Kidney (tissue), 14 donors: ENCODE results near the gene TRMU. TPM values are rescaled to one million over a fixed set of nuclear protein-coding genes. Genes with fewer than 3 reads are reported as not detected.

Experiments
- DNase-seq, 5 donors: peaks; one replicate each; pipeline ENCODE4 v3.0.0-alpha.2; 2013 to 2020
- FAIRE-seq: peaks from 2 replicates; lab custom pipeline; 2012; peaks lifted over from hg19 to GRCh38; lab: Jason Lieb, UNC
- H3K27ac ChIP-seq, 2 donors: one replicate each; pipeline ENCODE4 v1.7.0; 2013; ENCODE audit warnings: low read depth in 2 of 2, low read length in 2 of 2, inconsistent platforms in 1 of 2
- H3K27me3 ChIP-seq: one replicate; pipeline ENCODE4 v1.7.1; 2013; ENCODE audit warnings: low read length, inconsistent platforms; ENCODE audit not compliant: control insufficient read depth, insufficient read depth
- H3K36me3 ChIP-seq, 3 donors: one replicate each; pipeline versions ENCODE4 v1.7.0 to v1.7.1; 2013; ENCODE audit warnings: low read length in 3 of 3, control low read depth in 1 of 3, inconsistent platforms in 1 of 3; ENCODE audit not compliant: insufficient read depth in 3 of 3, control insufficient read depth in 2 of 3
- H3K4me1 ChIP-seq, 3 donors: one replicate each; pipeline versions ENCODE4 v1.7.0 to v1.7.1; 2013; ENCODE audit warnings: low read length in 3 of 3, inconsistent platforms in 1 of 3, low read depth in 1 of 3; ENCODE audit not compliant: control insufficient read depth in 2 of 3, insufficient read depth in 2 of 3
- H3K4me3 ChIP-seq, 3 donors: one replicate each; pipeline versions ENCODE4 v1.7.0 to v1.8.1; 2013; ENCODE audit warnings: low read length in 3 of 3, control low read depth in 1 of 3, inconsistent platforms in 1 of 3
- H3K9ac ChIP-seq, 3 donors: one replicate each; pipeline versions ENCODE4 v1.7.0 to v1.7.1; 2013; ENCODE audit warnings: low read length in 3 of 3, control low read depth in 1 of 3, inconsistent platforms in 1 of 3
- H3K9me3 ChIP-seq, 3 donors: one replicate each; pipeline versions ENCODE4 v1.7.0 to v1.7.1; 2013; ENCODE audit warnings: low read length in 3 of 3, control low read depth in 1 of 3, inconsistent platforms in 1 of 3; ENCODE audit not compliant: control insufficient read depth in 2 of 3, insufficient read depth in 1 of 3
- intact Hi-C: fragments of 100-400 bp; cut with DNase I; formaldehyde crosslinking; loops from one replicate; pipeline ENCODE4 v1.11.1; 2022
- polyA plus RNA-seq: library from polyadenylated mRNA; stranded (reverse); fragments of 350-450 nt; fragmentation: Illumina TruSeq; extraction: RNeasy Lipid Tissue Mini Kit (QIAGEN cat#74804); gene quantifications from one replicate; pipeline ENCODE4 v1.2.3, GENCODE V29; 2014; ENCODE audit warnings: low read depth, low replicate concordance; ENCODE audit not compliant: insufficient read depth
- total RNA-seq: library from RNA; stranded (reverse); fragmentation: NEBNext Ultra II Directional; extraction: Animal tissue kit (Norgen Biotek cat#: 25700); gene quantifications from one replicate; pipeline ENCODE4 v1.2.1, GENCODE V29; 2021
- TF ChIP-seq, protein P1 (sequence below): IDR thresholded peaks from 3 replicates; pipeline ENCODE4 v1.5.1; 2012; ENCODE audit warnings: mild to moderate bottlenecking, moderate library complexity, borderline replicate concordance; ENCODE audit not compliant: insufficient read depth; ENCODE audit errors: extremely low read depth
- donor health status: control.
- donor health status: control.
- donor health status: control.
- donor health status: control.
- donor health status: control.
- donor health status: DM: yes; HTN: yes; CAD: no.
- donor health status: Normal renal cell carcinoma (clear cell type).

The TRMU gene
- total and polyA plus RNA-seq, 2 donors from 2014 or later, result 40.5 to 41.1 TPM

DNA sequence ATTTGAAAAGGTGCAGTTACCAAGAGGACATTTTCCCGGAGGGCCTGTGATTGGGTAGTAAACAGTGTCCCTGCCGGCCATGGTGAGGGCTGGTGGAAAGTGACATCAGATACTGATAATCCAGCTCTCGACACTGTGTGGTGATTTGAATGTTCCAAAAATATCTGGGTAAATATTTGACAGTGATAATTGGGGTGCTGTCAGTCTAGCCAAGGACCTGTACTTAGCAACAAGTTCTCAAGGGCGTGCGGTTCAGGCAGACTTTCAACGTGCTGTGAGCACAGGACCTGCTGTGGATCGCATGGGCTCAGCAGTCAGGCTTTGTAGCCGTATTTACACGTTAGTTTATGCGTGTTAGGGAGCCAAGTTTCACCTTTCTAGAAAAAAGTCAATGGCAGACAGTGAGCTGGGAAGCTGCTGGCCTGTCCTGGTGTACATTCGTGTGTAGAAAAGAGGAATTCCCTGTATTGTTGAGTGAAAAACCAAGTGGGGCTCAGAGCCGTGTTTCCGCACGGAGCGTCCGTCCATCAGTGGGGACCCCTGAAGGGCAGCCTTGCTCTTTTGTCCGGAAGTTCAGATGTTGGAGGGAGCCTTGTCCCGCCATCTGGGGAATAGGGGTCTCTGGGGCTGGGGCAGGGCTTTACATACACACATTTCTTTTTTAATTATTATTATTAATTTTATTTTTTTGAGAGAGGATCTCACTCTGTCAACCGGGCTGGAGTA, 11.3 kb downstream of the TRMU start:
- Histone ChIP-seq H3K27ac (no peak overlapping the region), H3K9me3 (no peaks in the 10 kb centered on the region), H3K27me3 (no peaks in the 10 kb centered on the region), H3K36me3 (peaks cover 2 to 66% (median 41%) of the 10 kb centered on the region in 3 donors), H3K9ac (no peak overlapping the region), H3K4me3 (no peak overlapping the region), H3K4me1 (no peaks in the 10 kb centered on the region)
- TF ChIP-seq, protein P1, sequence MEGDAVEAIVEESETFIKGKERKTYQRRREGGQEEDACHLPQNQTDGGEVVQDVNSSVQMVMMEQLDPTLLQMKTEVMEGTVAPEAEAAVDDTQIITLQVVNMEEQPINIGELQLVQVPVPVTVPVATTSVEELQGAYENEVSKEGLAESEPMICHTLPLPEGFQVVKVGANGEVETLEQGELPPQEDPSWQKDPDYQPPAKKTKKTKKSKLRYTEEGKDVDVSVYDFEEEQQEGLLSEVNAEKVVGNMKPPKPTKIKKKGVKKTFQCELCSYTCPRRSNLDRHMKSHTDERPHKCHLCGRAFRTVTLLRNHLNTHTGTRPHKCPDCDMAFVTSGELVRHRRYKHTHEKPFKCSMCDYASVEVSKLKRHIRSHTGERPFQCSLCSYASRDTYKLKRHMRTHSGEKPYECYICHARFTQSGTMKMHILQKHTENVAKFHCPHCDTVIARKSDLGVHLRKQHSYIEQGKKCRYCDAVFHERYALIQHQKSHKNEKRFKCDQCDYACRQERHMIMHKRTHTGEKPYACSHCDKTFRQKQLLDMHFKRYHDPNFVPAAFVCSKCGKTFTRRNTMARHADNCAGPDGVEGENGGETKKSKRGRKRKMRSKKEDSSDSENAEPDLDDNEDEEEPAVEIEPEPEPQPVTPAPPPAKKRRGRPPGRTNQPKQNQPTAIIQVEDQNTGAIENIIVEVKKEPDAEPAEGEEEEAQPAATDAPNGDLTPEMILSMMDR, result no peak
- no peak for FAIRE-seq
- intact Hi-C loops, result no loop called here
- peak in 1 of 5 donors; percentile 49 for DNase-seq

DNA sequence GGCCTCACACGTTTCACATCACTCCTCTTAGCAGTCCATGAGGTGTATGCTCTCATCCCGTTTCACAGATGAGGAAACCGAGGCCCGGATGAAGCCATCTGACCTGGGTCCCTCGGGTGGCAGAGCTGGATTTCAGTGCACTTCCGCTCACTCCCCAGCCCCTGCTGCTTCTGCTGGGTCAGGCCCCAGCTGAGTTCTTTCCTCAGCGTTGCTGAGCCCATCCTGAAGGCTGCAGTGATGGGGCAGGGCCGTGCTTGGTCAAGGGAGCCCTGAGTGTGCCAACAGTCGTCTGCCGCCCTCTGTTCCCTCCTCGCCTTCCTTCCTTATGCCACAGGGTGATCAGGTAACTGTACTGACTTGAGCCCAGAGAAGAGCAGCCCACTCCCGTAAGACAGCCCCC, 12.1 kb downstream of the TRMU start:
- peaks cover 2 to 69% (median 47%) of the 10 kb centered on the region in 3 donors for H3K36me3 ChIP-seq
- H3K4me1 ChIP-seq, result no peaks in the 10 kb centered on the region
- no peaks in the 10 kb centered on the region for H3K9me3 ChIP-seq
- intact Hi-C loops, result no loop called here
- peak in 1 of 5 donors; percentile 35 for DNase-seq
- no peak overlapping the region for H3K27ac ChIP-seq
- H3K4me3 ChIP-seq, result no peak overlapping the region
- no peaks in the 10 kb centered on the region for H3K27me3 ChIP-seq
- no peak overlapping the region for H3K9ac ChIP-seq
- TF ChIP-seq, protein P1, result no peak
- FAIRE-seq, result no peak

DNA sequence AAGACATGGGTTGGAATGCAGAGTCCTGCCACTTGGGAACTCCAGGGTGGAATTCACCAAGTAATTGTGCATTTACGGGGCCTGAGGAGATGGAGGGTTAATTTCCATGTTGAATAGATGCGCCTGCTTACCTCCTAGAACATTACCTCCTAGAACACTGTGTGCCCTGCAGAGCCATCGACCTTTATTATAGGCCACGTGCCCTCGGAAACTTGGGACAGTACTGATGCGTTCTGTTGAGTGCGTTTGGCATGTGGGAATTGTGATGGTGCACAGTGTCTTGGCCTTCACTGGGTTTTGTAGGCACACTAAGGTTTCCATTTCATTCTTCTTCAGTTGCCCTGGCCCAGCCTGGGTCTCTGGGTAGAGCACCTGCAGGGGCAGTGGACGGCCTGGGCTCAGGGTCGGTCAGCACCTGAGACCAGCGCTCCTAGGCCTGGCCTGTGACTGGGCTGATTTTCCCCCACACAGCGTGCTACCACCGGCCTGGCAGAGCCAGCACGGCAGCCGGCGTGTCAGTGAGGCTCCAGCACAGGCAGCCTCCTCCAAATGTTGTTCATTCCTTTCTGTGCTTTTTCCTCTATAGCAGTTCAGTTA, 12.7 kb downstream of the TRMU start:
- FAIRE-seq (no peak), DNase-seq (peak in 1 of 5 donors; percentile 42)
- H3K4me3 ChIP-seq, result no peak overlapping the region
- H3K9me3 ChIP-seq, result no peaks in the 10 kb centered on the region
- TF ChIP-seq, protein P1, result no peak
- no peaks in the 10 kb centered on the region for H3K27me3 ChIP-seq
- H3K36me3 ChIP-seq, result peaks cover 3 to 75% (median 50%) of the 10 kb centered on the region in 3 donors
- no peaks in the 10 kb centered on the region for H3K4me1 ChIP-seq
- H3K27ac ChIP-seq, result no peak overlapping the region
- no peak overlapping the region for H3K9ac ChIP-seq
- intact Hi-C loops, result no loop called here
